ENCODE results near the gene GNB1L.

GNB1L gene

GRCh38 chr22:19748991-19749664, 105.5 kb downstream of the GNB1L start:
- DNase-seq (ENCODE audit: low spot score): peak; percentile 34

- DNase-seq (ENCODE audit: low spot score): no peak
Measured at GRCh38 chr22:19748139-19748538, 106.5 kb downstream of the GNB1L start.

GRCh38 chr22:19747551-19747950, 107.1 kb downstream of the GNB1L start:
- DNase-seq (ENCODE audit: low spot score): no peak

DNA sequence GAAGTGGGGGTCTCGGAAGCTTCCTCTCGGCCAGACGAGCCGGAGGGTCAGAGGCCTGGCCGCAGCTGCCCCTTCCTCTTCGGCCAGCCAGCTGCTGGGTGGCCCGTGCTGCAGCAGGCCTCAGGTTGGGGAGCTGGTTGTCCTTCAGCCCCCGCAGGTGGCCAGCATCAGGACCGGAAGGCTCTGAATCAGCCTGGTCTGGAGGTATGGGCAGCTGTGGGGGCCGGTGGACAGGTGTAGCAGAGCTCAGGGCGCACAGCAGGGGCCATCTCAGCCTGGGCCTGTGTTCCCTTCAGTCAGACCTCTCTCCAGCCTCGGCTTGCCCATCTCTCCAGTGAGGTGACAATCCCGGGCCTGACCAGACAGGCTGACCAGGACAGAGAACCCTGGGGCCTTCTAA, 107.9 kb downstream of the GNB1L start:
- no peak for DNase-seq (ENCODE audit: low spot score)

DNA sequence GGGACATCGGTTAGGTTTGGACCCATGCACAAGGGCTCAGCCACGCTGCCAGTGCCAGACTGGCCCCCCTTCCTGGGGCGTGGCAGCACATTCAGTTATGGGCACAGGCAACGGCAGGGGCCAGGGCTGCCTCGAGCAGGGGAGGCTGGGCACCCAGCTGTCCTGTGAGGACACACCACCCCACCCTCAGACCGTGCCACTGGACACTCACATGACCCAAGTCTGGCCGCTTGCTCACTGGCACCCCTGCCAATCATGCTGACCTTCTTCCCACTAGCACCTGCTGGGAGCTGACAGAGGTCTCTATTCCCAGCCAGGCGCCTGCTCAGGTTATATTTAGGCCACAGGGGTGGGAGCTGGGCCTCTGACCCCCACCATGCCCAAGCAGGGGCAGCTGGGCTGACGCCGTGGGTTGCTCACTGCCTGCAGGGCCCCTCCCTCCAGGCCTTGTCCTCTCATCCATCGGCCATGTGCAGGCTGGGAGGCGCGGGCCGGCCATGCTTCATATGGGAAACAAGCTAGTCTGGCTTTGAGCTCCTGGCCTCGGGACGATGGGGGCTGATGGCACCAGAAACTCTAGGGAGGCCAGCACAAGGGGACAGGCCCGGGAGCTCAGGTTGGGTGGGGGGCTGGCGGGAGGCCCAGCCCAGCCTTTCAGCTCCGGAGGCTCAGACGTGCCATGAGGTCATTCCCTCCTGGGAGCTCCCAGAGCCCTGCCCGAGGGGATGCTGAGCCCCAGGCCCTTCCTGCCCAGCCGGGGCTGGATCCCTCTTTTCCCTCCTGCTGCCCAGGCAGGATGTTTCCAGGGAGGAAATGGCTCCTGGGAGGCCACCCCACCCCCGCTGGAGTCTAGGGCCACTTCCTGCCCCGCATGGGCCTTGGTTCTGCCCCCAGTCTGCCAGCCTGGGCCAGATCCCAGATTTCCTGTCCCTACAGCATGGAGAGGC, 109.2 kb downstream of the GNB1L start:
- no peak for DNase-seq (ENCODE audit: low spot score)

DNA sequence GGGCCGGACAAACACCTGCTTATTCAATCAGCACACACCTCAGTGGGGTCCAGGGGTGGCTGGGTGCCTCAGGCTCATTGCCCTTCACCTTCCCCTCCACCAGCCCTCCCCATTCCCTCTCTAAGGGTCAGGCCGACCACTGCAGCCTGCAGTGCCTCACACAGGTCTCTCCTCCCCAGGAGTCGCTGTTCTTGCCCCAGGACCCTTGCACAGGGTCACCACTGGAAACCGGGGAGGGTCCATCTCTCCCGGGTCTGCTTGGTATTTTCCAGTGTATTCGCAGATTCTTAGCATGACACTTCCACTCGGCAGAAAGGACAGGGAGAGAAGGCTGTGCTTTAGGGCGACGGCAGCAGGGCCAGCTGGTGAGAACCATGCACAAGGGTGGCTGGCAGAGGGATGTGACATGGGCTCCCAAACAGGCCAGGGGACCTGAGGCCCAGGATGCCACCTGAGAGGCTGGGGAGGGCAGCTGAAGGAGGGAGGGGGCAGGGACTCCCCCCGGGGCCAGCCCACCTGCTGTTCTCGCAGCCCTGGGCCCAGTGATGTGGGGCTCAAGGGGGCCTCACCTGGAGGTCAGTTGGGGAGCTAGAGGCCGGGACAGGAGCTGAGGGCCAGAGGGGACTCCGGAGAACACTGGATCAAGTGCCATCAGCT, 110.2 kb downstream of the GNB1L start:
- no peak for DNase-seq (ENCODE audit: low spot score)

GRCh38 chr22:19743651-19744050, 111.0 kb downstream of the GNB1L start:
- no peak for DNase-seq (ENCODE audit: low spot score)

DNA sequence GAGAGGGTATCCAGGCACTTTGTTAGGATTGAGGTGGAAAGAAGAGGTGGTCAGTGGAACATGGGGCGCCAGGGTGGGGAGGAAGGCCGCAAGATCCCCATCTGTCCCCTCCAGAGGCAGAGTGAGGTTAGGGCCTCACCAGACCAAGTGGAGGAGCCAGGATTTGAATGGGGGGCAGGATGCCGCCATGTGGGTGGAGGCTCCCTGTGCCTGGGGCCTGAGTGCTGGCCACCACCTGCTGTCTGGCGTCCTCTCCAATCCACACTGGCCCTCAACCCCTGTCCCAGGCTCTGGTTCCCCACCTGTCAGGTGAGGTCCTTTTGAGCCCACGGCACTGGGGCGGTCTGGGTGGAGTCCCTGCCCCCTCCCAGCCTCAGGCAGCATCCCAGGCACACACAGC, 111.6 kb downstream of the GNB1L start:
- DNase-seq (ENCODE audit: low spot score): no peak

GRCh38 chr22:19742160-19743066, 112.3 kb downstream of the GNB1L start:
- no peak for DNase-seq (ENCODE audit: low spot score)

DNA sequence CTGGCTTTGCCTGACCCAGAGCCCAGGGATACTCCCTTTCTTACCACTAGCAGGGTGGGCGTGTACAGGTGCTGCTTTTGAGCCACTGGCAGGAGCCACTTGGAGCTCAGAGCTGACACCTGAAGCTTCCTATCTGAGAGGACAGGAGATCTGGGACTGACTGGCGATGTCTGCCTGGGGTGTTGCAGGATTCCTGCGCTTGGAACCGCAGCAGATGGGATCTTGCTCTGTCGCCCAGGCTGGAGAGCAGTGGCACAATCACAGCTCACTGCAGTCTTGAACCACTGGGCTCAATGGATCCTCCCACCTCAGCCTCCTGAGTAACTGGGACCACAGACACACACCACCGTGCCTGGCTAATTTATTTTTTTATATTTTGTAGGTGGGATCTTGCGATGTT, 113.6 kb downstream of the GNB1L start:
- DNase-seq (ENCODE audit: low spot score): no peak

- DNase-seq (ENCODE audit: low spot score): no peak
Measured at GRCh38 chr22:19740586-19740985, 114.1 kb downstream of the GNB1L start.

DNA sequence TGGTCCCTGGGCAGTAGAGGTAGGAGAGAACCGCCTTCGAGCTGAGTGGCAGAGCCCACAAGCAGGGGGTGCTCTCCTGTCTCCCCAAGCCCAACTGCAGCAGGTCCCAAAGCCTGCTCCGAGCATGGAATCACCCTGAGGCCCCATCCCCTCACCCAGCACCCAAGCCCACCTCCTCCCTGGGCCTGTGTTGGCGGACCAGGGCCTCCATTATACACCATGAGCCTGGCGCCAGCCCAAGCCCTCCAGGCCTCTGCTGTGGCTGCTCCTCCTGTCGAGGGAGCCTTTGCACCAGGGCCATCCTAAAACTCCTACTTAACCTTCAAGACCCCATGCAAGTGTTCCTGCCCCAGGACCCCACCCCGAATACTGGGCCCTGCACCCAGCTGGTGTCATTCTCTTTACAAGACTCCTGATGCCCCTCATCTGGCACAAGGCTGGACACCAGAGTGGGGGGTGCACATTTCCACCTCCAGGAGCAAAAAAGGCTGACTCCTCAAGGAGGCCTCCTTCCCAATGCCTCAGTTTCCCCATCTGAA, 114.7 kb downstream of the GNB1L start:
- no peak for DNase-seq (ENCODE audit: low spot score)

- DNase-seq (ENCODE audit: low spot score): no peak
Measured at GRCh38 chr22:19739448-19739895, 115.2 kb downstream of the GNB1L start.

DNA sequence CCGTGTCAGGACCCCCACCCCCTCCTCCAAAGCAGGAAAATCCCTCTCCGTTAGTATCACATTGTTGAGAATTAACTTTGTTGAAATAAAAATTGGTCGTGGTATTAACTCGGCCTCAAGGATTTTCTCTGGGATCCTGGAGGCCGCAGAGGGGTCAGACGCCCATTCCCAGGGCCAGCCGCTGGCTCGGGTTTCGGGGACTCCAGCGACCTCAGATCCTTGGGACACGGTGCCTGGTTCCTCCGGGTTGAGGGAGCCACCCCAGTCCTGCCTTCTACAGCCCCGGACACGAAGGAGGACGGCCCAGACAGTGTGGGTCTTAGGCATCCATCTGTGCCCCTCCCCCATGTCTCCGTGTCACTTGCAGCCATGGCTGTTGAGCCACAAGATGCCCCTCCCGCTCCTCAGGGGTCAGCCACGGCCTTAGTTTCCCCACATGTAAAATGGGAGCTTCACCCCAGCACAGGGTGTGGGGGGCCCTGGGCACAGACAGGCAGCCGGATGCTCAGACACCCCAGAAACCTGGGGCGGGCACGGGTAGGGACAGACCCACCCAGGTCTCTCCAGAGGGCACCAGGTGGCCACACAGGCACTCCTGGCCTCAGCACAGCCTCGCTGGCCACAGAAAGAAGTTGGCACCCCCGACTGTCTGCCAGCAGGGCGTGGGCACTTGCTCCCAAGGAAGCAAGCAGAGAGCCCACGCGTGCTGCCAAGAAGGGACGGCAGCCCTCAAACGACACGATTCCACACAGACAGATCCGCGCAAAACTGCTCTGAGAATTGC, 115.8 kb downstream of the GNB1L start:
- DNase-seq (ENCODE audit: low spot score): no peak

- DNase-seq (ENCODE audit: low spot score): no peak
Measured at GRCh38 chr22:19737846-19738663, 116.6 kb downstream of the GNB1L start.

DNA sequence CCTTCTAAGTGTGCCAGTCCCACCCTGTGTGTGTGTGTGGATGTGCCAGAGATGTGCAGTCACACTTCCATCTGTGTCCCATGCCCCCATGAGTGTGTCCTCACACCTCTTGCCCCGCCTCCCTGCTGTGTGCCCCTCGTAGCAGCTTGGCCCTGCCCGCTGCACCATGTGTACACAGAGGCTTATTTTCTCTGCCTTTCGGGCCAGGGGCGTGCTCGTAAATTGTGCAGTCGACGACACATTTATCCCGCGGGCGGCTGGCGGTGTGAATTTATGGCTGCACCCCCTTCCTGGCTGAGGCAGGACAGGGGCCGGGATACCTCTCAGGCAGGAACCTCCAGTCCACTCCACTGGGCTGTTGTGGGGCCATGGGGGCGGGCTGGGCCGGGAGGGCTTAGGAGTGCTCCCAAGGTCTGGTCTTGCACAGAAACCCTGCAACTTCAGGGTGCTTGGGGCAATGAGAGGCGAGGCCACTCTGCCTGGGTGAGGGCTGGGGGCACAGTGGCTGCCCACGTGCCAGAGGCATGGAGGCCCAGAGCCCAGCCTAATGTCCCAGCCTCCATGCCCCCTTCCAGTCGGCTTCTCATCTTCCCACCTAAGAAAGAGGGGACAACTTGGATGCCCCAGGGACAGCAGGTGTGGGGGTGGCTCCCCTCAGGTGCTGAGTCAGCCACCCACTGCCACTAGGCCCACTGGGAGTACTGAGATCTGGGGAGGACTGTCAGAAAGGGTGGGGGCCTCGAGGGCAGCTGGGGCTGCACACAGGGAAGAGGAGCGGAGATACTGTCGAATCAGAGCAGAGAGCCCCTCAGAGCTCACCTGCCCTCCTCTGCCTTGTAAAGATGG, 118.8 kb downstream of the GNB1L start:
- no peak for DNase-seq (ENCODE audit: low spot score)

- DNase-seq (ENCODE audit: low spot score): no peak
Measured at GRCh38 chr22:19734837-19735382, 119.8 kb downstream of the GNB1L start.

GRCh38 chr22:19734163-19734562, 120.5 kb downstream of the GNB1L start:
- no peak for DNase-seq (ENCODE audit: low spot score)

All from NAMALWA (cell line).